HG02973 (cell line): ENCODE measurements around the gene CEP43.

ENCODE experiments used
- ATAC-seq: cut with Tn5 transposase; IDR thresholded peaks from one replicate; pipeline ENCODE4 v1.9.1; 2021; ENCODE audit warnings: moderate library complexity; ENCODE audit not compliant: unreplicated experiment

The CEP43 gene

GRCh38 chr6:167007985-167008384 is 8.8 kb downstream of the CEP43 start:
- no peak for ATAC-seq

GRCh38 chr6:167013067-167013466 is 13.9 kb downstream of the CEP43 start:
- ATAC-seq, result no peak

- no peak for ATAC-seq
Observed at GRCh38 chr6:167013946-167014345, 14.7 kb downstream of the CEP43 start.

- no peak for ATAC-seq
Observed at GRCh38 chr6:167015302-167015701, 16.1 kb downstream of the CEP43 start.

GRCh38 chr6:167020206-167020605 is 21.0 kb downstream of the CEP43 start:
- ATAC-seq, result peak; percentile 79

- no peak for ATAC-seq
Observed at GRCh38 chr6:167027308-167027707, 28.1 kb downstream of the CEP43 start.

- no peak for ATAC-seq
Observed at GRCh38 chr6:167027772-167028171, 28.6 kb downstream of the CEP43 start.

- no peak for ATAC-seq
Observed at GRCh38 chr6:167030222-167031072, 31.2 kb downstream of the CEP43 start.

GRCh38 chr6:167031082-167031709 is 32.0 kb downstream of the CEP43 start:
- no peak for ATAC-seq

- ATAC-seq, result no peak
Observed at GRCh38 chr6:167034056-167034455, 34.9 kb downstream of the CEP43 start.

- ATAC-seq, result no peak
Observed at GRCh38 chr6:167037762-167038161, 38.6 kb downstream of the CEP43 start.

GRCh38 chr6:167044696-167045095 is 45.5 kb downstream of the CEP43 start:
- ATAC-seq, result no peak

GRCh38 chr6:167045828-167046580 is 46.8 kb downstream of the CEP43 start:
- ATAC-seq, result no peak

GRCh38 chr6:167046861-167047495 is 47.8 kb downstream of the CEP43 start:
- ATAC-seq, result no peak

- peak; percentile 84 for ATAC-seq
Observed at GRCh38 chr6:167047554-167047953, 48.4 kb downstream of the CEP43 start.
